Type B pancreatic cell (in vitro differentiated cells): ENCODE measurements around the gene SDE2. TPM values are rescaled to one million over a fixed set of nuclear protein-coding genes. Genes with fewer than 3 reads are reported as not detected.

Source experiments
- DNase-seq: peaks from one replicate; pipeline ENCODE4 v3.0.0; 2021; ENCODE audit warnings: mixed read lengths; ENCODE audit not compliant: unreplicated experiment; ENCODE audit errors: extremely low spot score
- H3K27ac Mint-ChIP-seq: 2 replicates; pipeline ENCODE4 v1.8.0; 2021; ENCODE audit warnings: mild to moderate bottlenecking, mixed read lengths
- H3K27me3 Mint-ChIP-seq: 2 replicates; pipeline ENCODE4 v1.8.0; 2021; ENCODE audit warnings: mixed read lengths
- H3K36me3 Mint-ChIP-seq: 2 replicates; pipeline ENCODE4 v1.8.0; 2021; ENCODE audit warnings: mixed read lengths
- H3K4me1 Mint-ChIP-seq: one replicate; pipeline ENCODE4 v1.8.0; 2021; ENCODE audit warnings: mixed read lengths; ENCODE audit not compliant: unreplicated experiment
- H3K4me3 Mint-ChIP-seq: 2 replicates; pipeline ENCODE4 v1.8.0; 2021; ENCODE audit warnings: mild to moderate bottlenecking, mixed read lengths
- H3K9me3 Mint-ChIP-seq: 2 replicates; pipeline ENCODE4 v1.8.0; 2021; ENCODE audit warnings: mixed read lengths
- CTCF ChIP-seq: fragments of 200-600 bp; sonication (generic); conservative IDR thresholded peaks from 2 replicates; pipeline ENCODE4 v1.5.0; 2021; ENCODE audit warnings: antibody characterized with exemption, mild to moderate bottlenecking
- total RNA-seq: library from RNA; stranded (reverse); gene quantifications from 2 replicates; pipeline ENCODE4 v1.2.1, GENCODE V29; 2021; ENCODE audit warnings: low replicate concordance

Gene SDE2
- total RNA-seq, 1 donor from 2014 or later, result 15.1 TPM

GRCh38 chr1:225961659-225962439, 37.3 kb downstream of the SDE2 start:
- Mint-ChIP-seq H3K27ac (no peak overlapping the region), H3K4me3 (no peak overlapping the region), H3K27me3 (peaks cover 12% of the 10 kb centered on the region), H3K36me3 (no peaks in the 10 kb centered on the region), H3K4me1 (no peaks in the 10 kb centered on the region), H3K9me3 (no peaks in the 10 kb centered on the region)
- no peak for TF ChIP-seq CTCF
- DNase-seq, result no peak

GRCh38 chr1:225958041-225958440, 41.1 kb downstream of the SDE2 start:
- no peaks in the 10 kb centered on the region for H3K36me3 Mint-ChIP-seq
- no peak overlapping the region for H3K27ac Mint-ChIP-seq
- TF ChIP-seq CTCF, result no peak
- no peak overlapping the region for H3K4me3 Mint-ChIP-seq
- H3K4me1 Mint-ChIP-seq, result no peaks in the 10 kb centered on the region
- H3K27me3 Mint-ChIP-seq, result peaks cover 17% of the 10 kb centered on the region
- DNase-seq, result no peak
- no peaks in the 10 kb centered on the region for H3K9me3 Mint-ChIP-seq

GRCh38 chr1:225954753-225955152, 44.4 kb downstream of the SDE2 start:
- Mint-ChIP-seq H3K36me3 (no peaks in the 10 kb centered on the region), H3K9me3 (no peaks in the 10 kb centered on the region), H3K4me3 (no peak overlapping the region), H3K27me3 (peaks cover 7% of the 10 kb centered on the region), H3K4me1 (no peaks in the 10 kb centered on the region), H3K27ac (no peak overlapping the region)
- no peak for DNase-seq
- TF ChIP-seq CTCF, result no peak

GRCh38 chr1:225953315-225953714, 45.8 kb downstream of the SDE2 start:
- H3K36me3 Mint-ChIP-seq, result no peaks in the 10 kb centered on the region
- DNase-seq, result no peak
- H3K4me1 Mint-ChIP-seq, result no peaks in the 10 kb centered on the region
- no peaks in the 10 kb centered on the region for H3K9me3 Mint-ChIP-seq
- H3K27me3 Mint-ChIP-seq, result peaks cover 17% of the 10 kb centered on the region
- H3K27ac Mint-ChIP-seq, result no peak overlapping the region
- no peak overlapping the region for H3K4me3 Mint-ChIP-seq
- no peak for TF ChIP-seq CTCF

- no peaks in the 10 kb centered on the region for H3K9me3 Mint-ChIP-seq
- no peak for TF ChIP-seq CTCF
- H3K4me1 Mint-ChIP-seq, result peaks cover under 1% of the 10 kb centered on the region
- no peak for DNase-seq
- H3K27me3 Mint-ChIP-seq, result peaks cover 28% of the 10 kb centered on the region
- H3K4me3 Mint-ChIP-seq, result no peak overlapping the region
- H3K27ac Mint-ChIP-seq, result no peak overlapping the region
- H3K36me3 Mint-ChIP-seq, result no peaks in the 10 kb centered on the region
Observed at GRCh38 chr1:225950905-225951497, 48.1 kb downstream of the SDE2 start.
